Heart left ventricle (tissue), 13 donors: ENCODE results near the gene TRAF3.

Experiments
- CTCF ChIP-seq, 12 donors: fragments of 200-600 bp; sonication (generic) in 4 of 12; IDR thresholded peaks; one replicate each; pipeline versions ENCODE4 v1.5.0 to v1.8.0; 2018 to 2022; ENCODE audit warnings: antibody characterized with exemption in 12 of 12, mild to moderate bottlenecking in 5 of 12
- POLR2A ChIP-seq, 2 donors: fragments of 450-650 bp; IDR thresholded peaks; one replicate each; pipeline ENCODE4 v1.6.1; 2017; ENCODE audit warnings: antibody characterized with exemption in 2 of 2, mild to moderate bottlenecking in 2 of 2, moderate library complexity in 2 of 2
- donor health status: ischemic (EF 13 %, LVEDD 7.1; RV severe dilation, severe dysfunction).
- donor health status: DM: no; HTN: yes; CAD: no.
- donor health status: DM: no; HTN: no; CAD: no.
- donor health status: ischemic (EF 25% LVEDD 6.9; RV normal size, moderate dysfunction).
- donor health status: ischemic (EF 25% LVEDD 5.7; RV mildly dilated, moderate dysfunction).
- donor health status: ischemic (EF 35%, LVEDD 5.7; RV mildly dilated, moderate dysfunction).
- donor health status: nonischemic (EF 11% LVEDD 7.7; RV severe dilation, severe dysfunction).
- donor health status: DM: yes; HTN: yes; CAD: no.
- donor health status: PGD.
- donor health status: ischemic (EF 29% LVEDD 5.4; RV normal size, mild dysfunction).
- donor health status: nonischemic (EF 23%, LVEDD 6.1; RV moderate dilation, normal function).

DNA sequence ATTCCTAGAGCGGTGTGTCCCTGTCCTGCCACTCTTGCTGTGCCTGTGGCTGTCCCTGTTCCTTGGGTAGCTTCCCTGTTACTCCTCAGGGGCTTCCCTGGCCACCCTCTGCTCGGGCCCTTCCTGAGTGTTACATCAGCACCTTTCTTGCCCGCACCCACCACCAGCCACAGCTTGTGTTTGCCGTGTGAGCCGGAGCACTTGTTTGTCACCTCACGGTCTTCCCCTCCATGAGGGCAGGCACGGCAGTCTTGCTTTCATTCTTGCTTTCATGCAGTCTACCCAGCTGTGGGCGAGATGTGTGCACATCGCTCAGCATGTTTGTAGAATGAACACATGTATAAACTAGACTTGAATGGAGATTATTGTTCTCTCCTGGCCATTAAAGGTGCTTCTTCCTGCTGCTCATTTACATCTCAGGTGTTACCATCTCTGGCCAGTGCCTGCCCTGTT, 42.0 kb downstream of the TRAF3 start:
- TF ChIP-seq CTCF (IDR thresholded peaks at IDR 0.05): no peak
- no peak for TF ChIP-seq POLR2A (IDR thresholded peaks at IDR 0.05)
